ENCODE results near the gene ARHGAP8.

The ARHGAP8 gene

GRCh38 chr22:44818727-44819126, 66.4 kb downstream of the ARHGAP8 start:
- DNase-seq (ENCODE audit: extremely low spot score, insufficient read length, low read depth): no peak
- FAIRE-seq: no peak

- DNase-seq (ENCODE audit: extremely low spot score, insufficient read length, low read depth): no peak
- no peak for FAIRE-seq
Measured at GRCh38 chr22:44819966-44820631, 67.7 kb downstream of the ARHGAP8 start.

- DNase-seq (ENCODE audit: extremely low spot score, insufficient read length, low read depth): no peak
- FAIRE-seq: no peak
Measured at GRCh38 chr22:44821741-44822475, 69.5 kb downstream of the ARHGAP8 start.

GRCh38 chr22:44822534-44822933, 70.2 kb downstream of the ARHGAP8 start:
- no peak for DNase-seq (ENCODE audit: extremely low spot score, insufficient read length, low read depth)
- no peak for FAIRE-seq

GRCh38 chr22:44823396-44823795, 71.0 kb downstream of the ARHGAP8 start:
- no peak for DNase-seq (ENCODE audit: extremely low spot score, insufficient read length, low read depth)
- FAIRE-seq: no peak

- no peak for FAIRE-seq
Measured at GRCh38 chr22:44823806-44824205, 71.4 kb downstream of the ARHGAP8 start.

GRCh38 chr22:44824271-44824670, 71.9 kb downstream of the ARHGAP8 start:
- FAIRE-seq: no peak
- DNase-seq (ENCODE audit: extremely low spot score, insufficient read length, low read depth): no peak

More at GRCh38 chr22:44823806-44824205, 71.4 kb downstream of the ARHGAP8 start:
- DNase-seq (ENCODE audit: extremely low spot score, insufficient read length, low read depth): no peak

GRCh38 chr22:44825310-44826150, 73.2 kb downstream of the ARHGAP8 start:
- no peak for DNase-seq (ENCODE audit: extremely low spot score, insufficient read length, low read depth)
- FAIRE-seq: no peak

- DNase-seq (ENCODE audit: extremely low spot score, insufficient read length, low read depth) (no peak), FAIRE-seq (no peak)
Measured at GRCh38 chr22:44827666-44828190, 75.4 kb downstream of the ARHGAP8 start.

- no peak for FAIRE-seq
- DNase-seq (ENCODE audit: extremely low spot score, insufficient read length, low read depth): peak; percentile 26
Measured at GRCh38 chr22:44828193-44828592, 75.8 kb downstream of the ARHGAP8 start.

GRCh38 chr22:44831885-44832284, 79.5 kb downstream of the ARHGAP8 start:
- no peak for FAIRE-seq
- no peak for DNase-seq (ENCODE audit: extremely low spot score, insufficient read length, low read depth)

- FAIRE-seq: no peak
- DNase-seq (ENCODE audit: extremely low spot score, insufficient read length, low read depth): no peak
Measured at GRCh38 chr22:44834065-44834464, 81.7 kb downstream of the ARHGAP8 start.

- DNase-seq (ENCODE audit: extremely low spot score, insufficient read length, low read depth): no peak
- no peak for FAIRE-seq
Measured at GRCh38 chr22:44837481-44837880, 85.1 kb downstream of the ARHGAP8 start.

GRCh38 chr22:44838316-44839016, 86.1 kb downstream of the ARHGAP8 start:
- no peak for DNase-seq (ENCODE audit: extremely low spot score, insufficient read length, low read depth)
- no peak for FAIRE-seq

- FAIRE-seq (no peak), DNase-seq (ENCODE audit: extremely low spot score, insufficient read length, low read depth) (no peak)
Measured at GRCh38 chr22:44839061-44839460, 86.7 kb downstream of the ARHGAP8 start.

- DNase-seq (ENCODE audit: extremely low spot score, insufficient read length, low read depth) (no peak), FAIRE-seq (no peak)
Measured at GRCh38 chr22:44839721-44840120, 87.3 kb downstream of the ARHGAP8 start.

- DNase-seq (ENCODE audit: extremely low spot score, insufficient read length, low read depth) (no peak), FAIRE-seq (no peak)
Measured at GRCh38 chr22:44840611-44841322, 88.4 kb downstream of the ARHGAP8 start.

- FAIRE-seq (no peak), DNase-seq (ENCODE audit: extremely low spot score, insufficient read length, low read depth) (no peak)
Measured at GRCh38 chr22:44842417-44842816, 90.0 kb downstream of the ARHGAP8 start.

- no peak for DNase-seq (ENCODE audit: extremely low spot score, insufficient read length, low read depth)
- no peak for FAIRE-seq
Measured at GRCh38 chr22:44845191-44845590, 92.8 kb downstream of the ARHGAP8 start.
